GM21447 (cell line): ENCODE measurements around the gene STRN4.
"Not testable (repeated sequence)": the region's sequence is repeated elsewhere in the genome, so short reads cannot be mapped to it uniquely, and the experiment has no call there.

Experiments
- ATAC-seq: cut with Tn5 transposase; IDR thresholded peaks from one replicate; pipeline ENCODE4 v1.9.1; 2021; ENCODE audit not compliant: unreplicated experiment

Gene STRN4

GRCh38 chr19:46775642-46776258 lies 29.5 kb upstream of the STRN4 start:
- ATAC-seq = no peak

DNA sequence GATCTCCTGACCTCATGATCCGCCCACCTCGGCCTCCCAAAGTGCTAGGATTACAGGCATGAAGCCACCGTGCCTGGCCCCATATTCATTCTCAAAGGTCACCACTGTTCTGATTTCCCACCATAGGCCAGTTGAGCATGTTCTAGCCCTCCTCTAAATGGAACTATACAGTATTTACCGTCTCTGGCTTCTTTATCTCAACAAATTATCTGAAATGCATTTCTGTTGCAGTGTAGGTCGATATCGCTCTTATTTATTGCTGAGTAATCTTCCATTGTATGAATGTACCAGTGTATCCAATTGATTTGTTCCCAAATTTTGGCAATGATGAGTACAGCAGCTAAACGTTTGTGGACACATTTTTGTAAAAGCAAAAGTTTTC lies 26.8 kb upstream of the STRN4 start:
- no peak for ATAC-seq

GRCh38 chr19:46772170-46773017 lies 26.1 kb upstream of the STRN4 start:
- no peak for ATAC-seq

DNA sequence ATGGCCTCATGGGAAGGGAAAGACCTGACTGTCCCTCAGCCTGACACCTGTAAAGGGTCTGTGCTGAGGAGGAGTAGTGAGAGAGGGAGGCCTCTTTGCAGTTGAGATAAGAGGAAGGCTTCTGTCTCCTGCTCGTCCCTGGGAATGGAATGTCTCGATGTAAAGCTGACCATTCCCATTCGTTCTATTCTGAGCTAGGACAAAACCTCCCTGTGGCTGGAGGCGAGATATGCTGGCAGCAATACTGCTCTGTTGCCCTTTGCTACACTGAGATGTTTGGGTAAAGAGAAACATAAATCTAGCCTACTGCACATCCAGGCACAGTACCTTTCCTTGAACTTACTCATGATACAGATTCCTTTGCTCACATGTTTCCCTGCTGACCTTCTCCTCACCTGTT lies 22.5 kb upstream of the STRN4 start:
- not testable (repeated sequence) for ATAC-seq

- ATAC-seq = no peak
These were observed 20.5 kb upstream of the STRN4 start for GRCh38 chr19:46766569-46767317.

GRCh38 chr19:46764817-46765291 lies 18.6 kb upstream of the STRN4 start:
- no peak for ATAC-seq

- ATAC-seq = no peak
These were observed 16.1 kb upstream of the STRN4 start for GRCh38 chr19:46762245-46762890.

DNA sequence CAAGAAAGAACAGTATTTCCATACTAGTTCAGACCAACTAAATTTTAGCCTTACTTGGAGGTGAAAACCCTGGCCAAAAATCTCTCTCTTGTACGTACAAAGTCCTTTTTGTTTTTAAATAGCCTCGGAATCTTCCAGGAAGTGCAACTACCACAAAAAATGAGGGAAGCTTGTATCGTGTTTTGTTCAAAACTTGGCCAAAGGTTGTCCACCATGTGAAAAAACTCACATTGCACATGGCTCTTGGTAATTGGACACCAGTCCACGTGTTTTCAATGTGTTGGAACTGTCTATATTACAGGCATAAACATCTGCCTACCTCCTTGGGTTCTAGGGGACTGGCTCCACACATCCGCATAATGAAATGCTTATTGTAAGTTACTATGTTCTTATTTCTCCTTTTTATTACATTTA lies 15.2 kb upstream of the STRN4 start:
- no peak for ATAC-seq

GRCh38 chr19:46760897-46761296 lies 14.6 kb upstream of the STRN4 start:
- not testable (repeated sequence) for ATAC-seq

GRCh38 chr19:46760363-46760762 lies 14.1 kb upstream of the STRN4 start:
- no peak for ATAC-seq

DNA sequence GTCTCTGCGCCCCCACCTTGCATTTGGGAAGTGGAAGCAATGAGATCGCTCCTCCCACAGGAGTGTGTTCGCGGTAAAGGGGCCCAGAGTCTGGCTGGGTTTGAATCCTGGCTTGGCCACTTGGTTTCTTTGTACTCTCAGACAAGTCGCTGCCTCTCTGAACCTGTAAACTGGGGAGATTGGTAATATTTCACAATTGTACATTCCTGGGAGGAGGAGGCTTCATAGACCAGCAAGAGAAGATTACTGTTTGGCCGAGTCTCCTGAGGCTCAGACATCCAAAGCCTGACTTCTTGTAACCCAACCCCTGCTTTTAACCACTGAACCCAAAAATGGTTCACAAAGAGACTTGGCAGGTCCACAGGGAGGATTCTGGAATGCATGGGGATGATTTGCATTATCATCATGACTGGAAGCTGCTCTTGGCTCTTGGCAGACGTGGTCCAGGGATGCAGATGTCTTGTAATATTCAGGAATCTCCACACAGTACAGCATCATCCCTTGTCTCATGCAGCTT lies 13.6 kb upstream of the STRN4 start:
- ATAC-seq = no peak

DNA sequence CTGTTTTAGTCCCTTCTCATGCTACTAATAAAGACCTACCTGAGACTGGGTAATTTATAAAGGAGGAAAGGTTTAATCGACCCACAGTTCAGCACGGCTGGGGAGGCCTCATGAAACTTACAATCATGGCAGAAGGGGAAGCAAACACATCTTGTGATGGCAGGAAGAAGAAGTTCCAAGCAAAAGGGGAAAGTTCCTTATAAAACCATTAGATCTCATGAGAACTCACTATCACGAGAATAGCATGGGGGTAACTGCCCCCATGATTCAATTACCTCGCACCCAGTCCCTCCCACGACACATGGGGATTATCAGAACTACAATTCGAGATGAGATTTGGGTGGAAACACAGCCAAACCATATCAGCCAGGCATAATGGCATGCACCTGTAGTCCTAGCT lies 13.0 kb upstream of the STRN4 start:
- no peak for ATAC-seq

DNA sequence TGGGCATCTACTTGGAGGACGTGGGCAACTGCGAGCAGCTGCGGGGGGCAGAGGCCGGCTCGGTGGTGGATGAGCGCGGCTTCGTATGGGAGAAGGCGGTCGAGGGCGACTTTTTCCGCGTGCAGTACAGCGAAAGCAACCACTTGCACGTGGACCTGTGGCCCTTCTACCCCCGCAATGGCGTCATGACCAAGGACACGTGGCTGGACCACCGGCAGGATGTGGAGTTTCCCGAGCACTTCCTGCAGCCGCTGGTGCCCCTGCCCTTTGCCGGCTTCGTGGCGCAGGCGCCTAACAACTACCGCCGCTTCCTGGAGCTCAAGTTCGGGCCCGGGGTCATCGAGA lies 10.3 kb upstream of the STRN4 start:
- no peak for ATAC-seq

GRCh38 chr19:46755853-46756543 lies 9.7 kb upstream of the STRN4 start:
- ATAC-seq = no peak

DNA sequence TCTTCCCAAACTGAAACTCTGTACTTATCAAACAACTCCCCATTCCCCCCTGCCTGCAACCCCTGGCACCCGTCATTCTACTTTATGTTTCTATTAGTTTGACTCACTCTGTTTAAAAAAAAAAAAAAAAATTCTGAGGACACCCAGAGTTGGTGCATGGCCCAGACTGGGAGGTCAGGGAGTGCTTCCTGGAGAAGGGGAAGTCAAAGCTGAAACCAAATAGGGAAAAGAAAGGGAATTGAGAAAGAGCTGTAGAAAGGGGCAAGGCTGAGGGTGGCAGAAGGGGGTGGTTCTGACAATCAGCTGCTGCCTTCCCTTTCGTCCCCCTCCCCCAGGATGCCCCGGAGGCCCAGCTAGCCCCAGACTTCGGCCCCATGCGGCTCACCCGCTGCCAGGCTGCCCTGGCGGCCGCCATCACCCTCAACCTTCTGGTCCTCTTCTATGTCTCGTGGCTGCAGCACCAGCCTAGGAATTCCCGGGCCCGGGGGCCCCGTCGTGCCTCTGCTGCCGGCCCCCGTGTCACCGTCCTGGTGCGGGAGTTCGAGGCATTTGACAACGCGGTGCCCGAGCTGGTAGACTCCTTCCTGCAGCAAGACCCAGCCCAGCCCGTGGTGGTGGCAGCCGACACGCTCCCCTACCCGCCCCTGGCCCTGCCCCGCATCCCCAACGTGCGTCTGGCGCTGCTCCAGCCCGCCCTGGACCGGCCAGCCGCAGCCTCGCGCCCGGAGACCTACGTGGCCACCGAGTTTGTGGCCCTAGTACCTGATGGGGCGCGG lies 9.0 kb upstream of the STRN4 start:
- ATAC-seq = no peak

DNA sequence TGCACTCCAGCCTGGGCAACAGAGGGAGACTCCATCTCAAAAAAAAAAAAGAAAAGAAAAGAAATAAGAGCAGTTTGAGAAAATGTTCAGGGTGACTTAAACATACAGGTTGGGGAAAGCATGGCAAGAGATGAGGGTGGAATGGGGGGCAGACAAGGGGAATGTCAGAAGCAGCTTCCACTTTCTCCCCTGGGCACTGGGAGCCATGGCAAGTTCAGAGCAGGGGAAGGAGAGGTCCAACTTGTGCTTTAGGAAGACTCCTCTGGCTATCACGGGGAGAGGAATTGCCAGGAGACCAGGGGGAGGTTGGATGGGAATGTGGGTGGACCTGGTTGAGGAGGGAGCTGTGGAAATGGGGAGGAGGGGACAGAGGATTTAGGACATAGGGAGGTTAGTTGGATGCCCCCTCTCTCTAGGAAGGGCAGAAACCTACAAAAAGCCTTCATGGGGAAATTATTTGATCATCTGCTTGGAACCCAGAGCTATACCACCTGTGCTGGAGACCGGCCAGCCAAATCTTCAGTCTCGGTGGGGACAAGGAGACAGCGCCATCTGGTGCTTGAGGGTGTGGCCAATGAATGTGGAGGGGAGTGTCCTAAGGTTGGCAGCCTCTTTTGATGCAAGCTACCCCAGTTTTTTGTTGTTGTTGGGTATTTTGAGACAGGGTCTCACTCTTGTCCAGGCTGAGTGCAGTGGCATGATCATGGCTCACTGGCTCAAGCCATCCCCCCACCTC lies 7.3 kb upstream of the STRN4 start:
- ATAC-seq = no peak

DNA sequence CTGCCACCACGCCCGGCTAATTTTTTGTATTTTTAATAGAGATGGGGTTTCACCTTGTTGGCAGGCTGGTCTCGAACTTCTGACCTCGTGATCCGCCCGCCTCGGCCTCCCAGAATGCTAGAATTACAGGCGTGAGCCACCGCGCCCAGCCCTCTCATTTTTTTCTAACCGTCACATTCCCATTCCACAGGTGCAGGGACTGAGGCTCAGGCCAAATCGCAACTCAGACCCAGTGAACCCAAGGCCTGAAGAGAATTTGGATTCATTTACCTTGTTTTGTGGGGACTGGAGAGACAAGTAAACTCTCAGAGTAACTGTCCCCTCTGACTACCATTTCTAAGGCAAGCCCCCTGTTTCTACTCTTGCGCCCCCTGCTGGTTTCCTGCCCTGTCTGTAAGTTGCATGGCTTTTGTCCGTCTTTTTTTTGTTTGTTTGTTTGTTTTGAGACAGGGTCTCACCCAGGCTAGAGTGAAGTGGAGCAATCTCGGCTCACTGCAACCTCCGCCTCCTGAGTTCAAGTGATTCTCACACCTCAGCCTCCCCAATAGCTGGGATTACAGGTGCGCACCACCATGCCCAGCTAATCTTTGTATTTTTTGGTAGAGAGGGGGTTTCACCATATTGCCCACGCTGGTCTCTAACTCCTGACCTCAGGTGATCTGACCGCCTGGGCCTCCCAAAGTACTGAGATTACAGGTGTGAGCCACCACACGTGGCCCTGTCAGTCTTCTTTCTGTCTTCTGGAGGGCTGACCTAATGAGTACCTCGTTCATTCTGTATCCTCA lies 2.3 kb upstream of the STRN4 start:
- no peak for ATAC-seq

- no peak for ATAC-seq
These were observed 549 bp downstream of the STRN4 start, which contains the start of gene FKRP for GRCh38 chr19:46745521-46746280. FKRP (plus strand) TSS chr19:46746057; CDS start chr19:46755451, 9,394 bp downstream.
